Measurements from ENCODE around the gene AKNA. TPM values are rescaled to one million over a fixed set of nuclear protein-coding genes. Genes with fewer than 3 reads are reported as not detected.

The AKNA gene
- total RNA-seq, 1 experiment from 2014 or later = 10.1 TPM

DNA sequence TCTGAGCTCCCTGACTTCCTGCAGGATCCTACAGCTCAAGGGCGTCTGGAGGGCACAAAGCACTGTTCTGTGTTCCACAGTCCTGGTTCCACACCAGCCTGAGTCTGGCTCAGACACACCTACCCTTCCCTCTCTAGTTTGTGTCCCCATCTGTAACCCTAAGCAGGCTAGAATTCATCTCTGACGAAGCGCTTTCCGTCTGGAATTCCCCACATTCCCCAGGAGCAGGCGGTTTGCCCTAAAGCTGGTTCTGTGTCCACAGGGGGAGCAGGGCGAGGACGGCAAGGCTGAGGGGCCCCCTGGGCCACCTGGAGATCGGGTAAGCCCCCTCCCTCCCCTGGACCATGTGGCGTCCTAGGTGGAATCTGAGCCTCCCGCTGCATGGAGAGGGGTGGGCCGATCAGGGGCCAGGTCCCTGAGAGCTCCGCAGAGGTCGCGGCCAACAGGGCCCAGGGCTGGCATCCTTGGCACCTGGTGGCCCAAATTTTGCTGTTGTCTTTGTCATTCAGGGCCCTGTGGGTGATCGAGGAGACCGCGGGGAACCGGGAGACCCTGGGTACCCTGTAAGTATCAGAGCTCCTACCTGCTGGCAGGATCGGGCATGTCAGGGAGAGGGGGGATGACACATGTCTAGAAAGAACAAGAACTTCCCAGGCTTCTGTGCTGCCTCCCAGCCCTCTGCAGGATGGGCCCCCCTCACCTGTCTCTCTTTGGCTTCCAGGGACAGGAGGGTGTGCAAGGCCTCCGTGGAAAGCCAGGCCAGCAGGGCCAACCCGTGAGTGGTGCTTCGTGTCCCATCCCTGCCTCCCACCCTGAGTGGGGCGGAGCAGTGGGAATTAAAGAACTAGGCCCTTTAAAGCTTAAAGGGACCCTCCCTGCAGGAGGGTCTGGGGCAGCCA lies 99.3 kb downstream of the AKNA start:
- Histone ChIP-seq H3K9me3 (ENCODE audit: control insufficient read depth, insufficient read depth, low read depth, low read length) (no peaks in the 10 kb centered on the region), H3K36me3 (ENCODE audit: control insufficient read depth, insufficient read depth, low read length) (no peaks in the 10 kb centered on the region), H3K4me3 (ENCODE audit: low read depth in 2 of 2, low read length in 2 of 2) (no peak overlapping the region), H3K27me3 (ENCODE audit: control insufficient read depth, insufficient read depth, low read length) (no peaks in the 10 kb centered on the region), H3K4me1 (ENCODE audit: control insufficient read depth, insufficient read depth, low read length) (peaks cover 15% of the 10 kb centered on the region), H3K27ac (ENCODE audit: low read length) (peak overlapping the region; percentile 75)
- in situ Hi-C loops (cut with HindIII; ENCODE audit: low pct_unique_long_range_greater_than_20kb, low sequenced_read_pairs) (no loop called here), intact Hi-C loops (cut with micrococcal nuclease; ENCODE audit: unreplicated experiment) (loop anchor here (1.0 kb wide), 1 partner anchor 180 kb away; no protein-coding TSS in a partner anchor)
- TF ChIP-seq SIN3A (IDR thresholded peaks at IDR 0.05; ENCODE audit: borderline replicate concordance, insufficient read depth, low read depth, low read length) (no peak), REST (IDR thresholded peaks at IDR 0.05; ENCODE audit: insufficient read depth in 1 of 2, low read depth in 2 of 2, low read length in 1 of 2) (no peak), TCF7L2 (IDR thresholded peaks at IDR 0.05; ENCODE audit: low read depth, low read length) (no peak)
- TF ChIP-seq, protein P1, sequence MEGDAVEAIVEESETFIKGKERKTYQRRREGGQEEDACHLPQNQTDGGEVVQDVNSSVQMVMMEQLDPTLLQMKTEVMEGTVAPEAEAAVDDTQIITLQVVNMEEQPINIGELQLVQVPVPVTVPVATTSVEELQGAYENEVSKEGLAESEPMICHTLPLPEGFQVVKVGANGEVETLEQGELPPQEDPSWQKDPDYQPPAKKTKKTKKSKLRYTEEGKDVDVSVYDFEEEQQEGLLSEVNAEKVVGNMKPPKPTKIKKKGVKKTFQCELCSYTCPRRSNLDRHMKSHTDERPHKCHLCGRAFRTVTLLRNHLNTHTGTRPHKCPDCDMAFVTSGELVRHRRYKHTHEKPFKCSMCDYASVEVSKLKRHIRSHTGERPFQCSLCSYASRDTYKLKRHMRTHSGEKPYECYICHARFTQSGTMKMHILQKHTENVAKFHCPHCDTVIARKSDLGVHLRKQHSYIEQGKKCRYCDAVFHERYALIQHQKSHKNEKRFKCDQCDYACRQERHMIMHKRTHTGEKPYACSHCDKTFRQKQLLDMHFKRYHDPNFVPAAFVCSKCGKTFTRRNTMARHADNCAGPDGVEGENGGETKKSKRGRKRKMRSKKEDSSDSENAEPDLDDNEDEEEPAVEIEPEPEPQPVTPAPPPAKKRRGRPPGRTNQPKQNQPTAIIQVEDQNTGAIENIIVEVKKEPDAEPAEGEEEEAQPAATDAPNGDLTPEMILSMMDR (IDR thresholded peaks at IDR 0.05) = no peak
- POLR2A ChIA-PET = interaction anchor here (0.5 to 0.6 kb wide), 2 partner anchors 122 to 1885 kb away, joined by 4 to 5 read pairs; no protein-coding TSS in a partner anchor
- DNase-seq (ENCODE audit: low read depth, low spot score) = no peak
- no TSS peak for BruUV-seq (replicated peaks)
- ATAC-seq = peak; percentile 78
- CTCF ChIA-PET = no interaction called here

- BruUV-seq (replicated peaks) = no TSS peak
- H3K4me1 ChIP-seq (ENCODE audit: control insufficient read depth, insufficient read depth, low read length) = peaks cover 15% of the 10 kb centered on the region
- CTCF ChIA-PET = no interaction called here
- H3K4me3 ChIP-seq (ENCODE audit: low read depth in 2 of 2, low read length in 2 of 2) = no peak overlapping the region
- TF ChIP-seq POLR2AphosphoS5 (IDR thresholded peaks at IDR 0.05; ENCODE audit: low read depth, low read length) (no peak), REST (IDR thresholded peaks at IDR 0.05; ENCODE audit: insufficient read depth in 1 of 2, low read depth in 2 of 2, low read length in 1 of 2) (no peak), SIN3A (IDR thresholded peaks at IDR 0.05; ENCODE audit: borderline replicate concordance, insufficient read depth, low read depth, low read length) (no peak), TCF7L2 (IDR thresholded peaks at IDR 0.05; ENCODE audit: low read depth, low read length) (no peak)
- TF ChIP-seq, protein P1 (IDR thresholded peaks at IDR 0.05) = no peak
- no peaks in the 10 kb centered on the region for H3K27me3 ChIP-seq (ENCODE audit: control insufficient read depth, insufficient read depth, low read length)
- no peaks in the 10 kb centered on the region for H3K9me3 ChIP-seq (ENCODE audit: control insufficient read depth, insufficient read depth, low read depth, low read length)
- in situ Hi-C loops (cut with HindIII; ENCODE audit: low pct_unique_long_range_greater_than_20kb, low sequenced_read_pairs) (no loop called here), intact Hi-C loops (cut with micrococcal nuclease; ENCODE audit: unreplicated experiment) (loop anchor here (1.0 kb wide), 1 partner anchor 179 kb away; no protein-coding TSS in a partner anchor)
- H3K36me3 ChIP-seq (ENCODE audit: control insufficient read depth, insufficient read depth, low read length) = no peaks in the 10 kb centered on the region
- H3K27ac ChIP-seq (ENCODE audit: low read length) = peak overlapping the region; percentile 75
- POLR2A ChIA-PET = interaction anchor here (0.5 to 0.6 kb wide), 2 partner anchors 121 to 1885 kb away, joined by 4 to 5 read pairs; no protein-coding TSS in a partner anchor
- DNase-seq (ENCODE audit: low read depth, low spot score) (no peak), ATAC-seq (peak; percentile 46)
Measured at GRCh38 chr9:114287763-114288192, 100.0 kb downstream of the AKNA start.
